SK-N-SH (cell line): ENCODE results near the gene MEG3. TPM values are rescaled to one million over a fixed set of nuclear protein-coding genes. Genes with fewer than 3 reads are reported as not detected.

Source experiments
- CTCF ChIA-PET: fragments of 300-600, 350-600 bp; formaldehyde crosslinking; extraction: SDS; loops from one replicate; lab custom pipeline; 2021; lab: Yijun Ruan, JAX
- POLR2A ChIA-PET: fragments of 350-600 bp; sonication (Branson Sonifier 250); formaldehyde crosslinking; extraction: SDS; loops from one replicate; lab custom pipeline; 2020; ENCODE audit warnings: antibody characterized with exemption, inconsistent platforms; lab: Yijun Ruan, JAX
- DNase-seq: peaks from one replicate; pipeline ENCODE4 v3.0.0; 2012
- H2AFZ ChIP-seq: fragments of 200-600 bp; sonication (generic); 2 replicates; pipeline ENCODE4 v1.8.1; 2016; ENCODE audit warnings: antibody characterized with exemption, mild to moderate bottlenecking, low read depth
- H3F3A ChIP-seq: fragments of 200-600 bp; sonication (generic); replicated peaks from 2 replicates; pipeline ENCODE3; 2016; ENCODE audit warnings: antibody characterized with exemption, mild to moderate bottlenecking; ENCODE audit not compliant: insufficient read depth
- H3K27ac ChIP-seq, 2 experiments: fragments of 200-500 bp in 1 of 2; fragments of 200-600 bp in 1 of 2; sonication (Bioruptor generic) in 1 of 2; sonication (generic), shearing (Covaris generic) in 1 of 2; 2 replicates each; pipeline versions ENCODE4 v1.5.1 to v1.6.1; 2014 to 2016; ENCODE audit warnings: low read depth in 2 of 2, inconsistent platforms in 1 of 2, low read length in 1 of 2, mild to moderate bottlenecking in 1 of 2, mixed read lengths in 1 of 2
- H3K27me3 ChIP-seq: fragments of 200-600 bp; sonication (generic), shearing (Covaris generic); 2 replicates; pipeline ENCODE4 v1.6.1; 2016; ENCODE audit warnings: mixed run types; ENCODE audit not compliant: insufficient read depth
- H3K36me3 ChIP-seq, 2 experiments: fragments of 200-500 bp in 1 of 2; fragments of 200-600 bp in 1 of 2; sonication (Bioruptor generic) in 1 of 2; sonication (generic) in 1 of 2; replicated peaks in 1 of 2; 2 replicates each; pipeline versions ENCODE3 to v1.5.1; 2014 to 2016; ENCODE audit warnings: low read length in 1 of 2, mild to moderate bottlenecking in 1 of 2; ENCODE audit not compliant: insufficient read depth in 2 of 2, control insufficient read depth in 1 of 2
- H3K4me1 ChIP-seq, 2 experiments: fragments of 200-500 bp in 1 of 2; fragments of 200-600 bp in 1 of 2; sonication (Bioruptor generic) in 1 of 2; sonication (generic), shearing (Covaris generic) in 1 of 2; 2 replicates each; pipeline versions ENCODE4 v1.5.1 to v1.6.1; 2014 to 2016; ENCODE audit warnings: low read depth in 1 of 2, low read length in 1 of 2, mixed run types in 1 of 2; ENCODE audit not compliant: insufficient read depth in 2 of 2, control insufficient read depth in 1 of 2
- H3K4me2 ChIP-seq: fragments of 200-600 bp; sonication (generic), shearing (Covaris generic); 2 replicates; pipeline ENCODE4 v1.6.1; 2017; ENCODE audit warnings: mixed run types
- H3K4me3 ChIP-seq, 2 experiments: fragments of 200-500 bp in 1 of 2; fragments of 200-600 bp in 1 of 2; sonication (Bioruptor generic) in 1 of 2; sonication (generic), shearing (Covaris generic) in 1 of 2; 2 replicates each; pipeline versions ENCODE4 v1.5.1 to v1.8.1; 2014 to 2016; ENCODE audit warnings: low read depth in 2 of 2, inconsistent platforms in 1 of 2, low read length in 1 of 2, mild to moderate bottlenecking in 1 of 2, mixed read lengths in 1 of 2, moderate library complexity in 1 of 2
- H3K79me2 ChIP-seq: fragments of 200-600 bp; sonication (generic); 2 replicates; pipeline ENCODE4 v1.8.1; 2017; ENCODE audit warnings: mild to moderate bottlenecking; ENCODE audit not compliant: insufficient read depth
- H3K9ac ChIP-seq: fragments of 200-600 bp; sonication (generic); 2 replicates; pipeline ENCODE4 v1.6.1; 2017; ENCODE audit warnings: mixed run types
- H3K9me2 ChIP-seq: fragments of 200-600 bp; sonication (generic); 2 replicates; pipeline ENCODE4 v1.6.1; 2017; ENCODE audit warnings: mixed run types
- H3K9me3 ChIP-seq: fragments of 200-600 bp; sonication (generic); 2 replicates; pipeline ENCODE4 v1.6.1; 2017; ENCODE audit warnings: mixed run types, mild to moderate bottlenecking, moderate library complexity
- H4K20me1 ChIP-seq: fragments of 200-600 bp; sonication (generic); 2 replicates; pipeline ENCODE4 v1.6.1; 2017; ENCODE audit warnings: mild to moderate bottlenecking, mixed run types; ENCODE audit not compliant: insufficient read depth
- ELF1 ChIP-seq: IDR thresholded peaks from 2 replicates; pipeline ENCODE4 v1.4.0; 2012
- FOSL2 ChIP-seq: IDR thresholded peaks from 2 replicates; pipeline ENCODE4 v1.4.0; 2012; ENCODE audit warnings: low read depth, mild to moderate bottlenecking, moderate library complexity, borderline replicate concordance
- GATA2 ChIP-seq: sonication (generic); formaldehyde crosslinking; IDR thresholded peaks from 2 replicates; pipeline ENCODE4 v1.5.0; 2020; ENCODE audit warnings: mild to moderate bottlenecking, missing genetic modification reagents
- MAX ChIP-seq: IDR thresholded peaks from 2 replicates; pipeline ENCODE4 v1.4.0; 2012; ENCODE audit warnings: low read depth
- MEF2A ChIP-seq: IDR thresholded peaks from 2 replicates; pipeline ENCODE4 v1.4.0; 2012; ENCODE audit warnings: low read depth, borderline replicate concordance
- NFIC ChIP-seq: IDR thresholded peaks from 2 replicates; pipeline ENCODE4 v1.4.0; 2012; ENCODE audit warnings: borderline replicate concordance
- RAD21 ChIP-seq: IDR thresholded peaks from 2 replicates; pipeline ENCODE4 v1.6.1; 2012; ENCODE audit warnings: mild to moderate bottlenecking, low read length
- RCOR1 ChIP-seq: fragments of 150-350 bp; IDR thresholded peaks from 2 replicates; pipeline ENCODE4 v1.6.1; 2017; ENCODE audit warnings: antibody characterized with exemption, low read length
- REST ChIP-seq: IDR thresholded peaks from 2 replicates; pipeline ENCODE4 v1.6.1; 2012; ENCODE audit warnings: mild to moderate bottlenecking, low read depth, low read length, moderate library complexity
- RFX5 ChIP-seq: IDR thresholded peaks from 2 replicates; pipeline ENCODE4 v1.6.1; 2012; ENCODE audit warnings: mild to moderate bottlenecking, improper control_type of control experiment, low read length
- SMC3 ChIP-seq: IDR thresholded peaks from 2 replicates; pipeline ENCODE4 v1.6.1; 2012; ENCODE audit warnings: low read depth, low read length, improper control_type of control experiment
- TAF1 ChIP-seq: IDR thresholded peaks from 2 replicates; pipeline ENCODE4 v1.6.1; 2012; ENCODE audit warnings: low read depth, mild to moderate bottlenecking, low read length, moderate library complexity, borderline replicate concordance
- TCF12 ChIP-seq: IDR thresholded peaks from 2 replicates; pipeline ENCODE4 v1.4.0; 2012
- TEAD4 ChIP-seq: IDR thresholded peaks from 2 replicates; pipeline ENCODE4 v1.4.0; 2012; ENCODE audit warnings: mild to moderate bottlenecking, borderline replicate concordance; ENCODE audit not compliant: insufficient read depth
- YY1 ChIP-seq: IDR thresholded peaks from 2 replicates; pipeline ENCODE4 v1.4.0; 2012; ENCODE audit warnings: low read depth, mild to moderate bottlenecking
- WGBS: methylation state at CpG from one replicate; pipeline ENCODE4 v1.1.6; 2017; ENCODE audit warnings: low lambda C conversion rate; 5-methylcytosine and 5-hydroxymethylcytosine counted together
- polyA plus RNA-seq, 3 experiments: library from polyadenylated mRNA; depleted of rRNA; stranded (reverse); fragments of >200 nt; gene quantifications; 2 replicates each; pipeline ENCODE4 v1.2.3, GENCODE V29; 2012
- TF ChIP-seq, protein P1 (sequence below): fragments of 150-350 bp; IDR thresholded peaks from 2 replicates; pipeline ENCODE4 v1.6.1; 2017; ENCODE audit warnings: antibody characterized with exemption, low read length, low read depth, borderline replicate concordance

Gene MEG3
- polyA plus RNA-seq, 1 of the 3 experiments (the other 2 are of a cell fraction) = not detected

GRCh38 chr14:100810861-100811461, 15.0 kb upstream of the MEG3 start:
- no peak overlapping the region for H2AFZ ChIP-seq
- TF ChIP-seq NFIC (no peak), YY1 (no peak), MEF2A (no peak), RFX5 (no peak), RCOR1 (no peak), FOSL2 (no peak), RAD21 (no peak), MAX (no peak), TCF12 (no peak), GATA2 (CRISPR knock-in tag) (no peak), ELF1 (no peak), TAF1 (no peak), REST (no peak), SMC3 (no peak), TEAD4 (no peak)
- TF ChIP-seq, protein P1, sequence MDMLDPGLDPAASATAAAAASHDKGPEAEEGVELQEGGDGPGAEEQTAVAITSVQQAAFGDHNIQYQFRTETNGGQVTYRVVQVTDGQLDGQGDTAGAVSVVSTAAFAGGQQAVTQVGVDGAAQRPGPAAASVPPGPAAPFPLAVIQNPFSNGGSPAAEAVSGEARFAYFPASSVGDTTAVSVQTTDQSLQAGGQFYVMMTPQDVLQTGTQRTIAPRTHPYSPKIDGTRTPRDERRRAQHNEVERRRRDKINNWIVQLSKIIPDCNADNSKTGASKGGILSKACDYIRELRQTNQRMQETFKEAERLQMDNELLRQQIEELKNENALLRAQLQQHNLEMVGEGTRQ = no peak
- H3K36me3 ChIP-seq = no peaks in the 10 kb centered on the region
- ChIA-PET CTCF (interaction anchor here (0.9 kb wide), 1 partner anchor 27 kb away, joined by 3 read pairs; no protein-coding TSS in a partner anchor), POLR2A (no interaction called here)
- no peaks in the 10 kb centered on the region for H3K4me1 ChIP-seq
- no peaks in the 10 kb centered on the region for H4K20me1 ChIP-seq
- H3K9ac ChIP-seq = no peak overlapping the region
- WGBS = 27% methylated on average over 5 of the region's 21 CpGs
- H3K27me3 ChIP-seq = no peaks in the 10 kb centered on the region
- no peaks in the 10 kb centered on the region for H3F3A ChIP-seq
- H3K4me3 ChIP-seq = no peak overlapping the region; a peak in 1 of 4 replicates
- H3K9me2 ChIP-seq = no peaks in the 10 kb centered on the region
- no peak overlapping the region for H3K27ac ChIP-seq
- no peak for DNase-seq
- no peaks in the 10 kb centered on the region for H3K9me3 ChIP-seq
- H3K79me2 ChIP-seq = no peaks in the 10 kb centered on the region
- H3K4me2 ChIP-seq = no peak overlapping the region
